ENCODE results near the gene PDGFC.
A peak's percentile ranks its signal among the peaks of the same experiment; 100 is the strongest.

Gene PDGFC

GRCh38 chr4:156732634-156733033 lies 239.0 kb downstream of the PDGFC start:
- peak; percentile 4 for DNase-seq

GRCh38 chr4:156729416-156729815 lies 242.2 kb downstream of the PDGFC start:
- DNase-seq: no peak

- DNase-seq: no peak
These were observed 246.3 kb downstream of the PDGFC start for GRCh38 chr4:156725257-156725656.

GRCh38 chr4:156723951-156724668 lies 247.5 kb downstream of the PDGFC start:
- no peak for DNase-seq

- DNase-seq: no peak
These were observed 253.4 kb downstream of the PDGFC start for GRCh38 chr4:156718226-156718625.

- no peak for DNase-seq
These were observed 260.4 kb downstream of the PDGFC start for GRCh38 chr4:156711193-156711590.

Measured in hematopoietic multipotent progenitor cell treated with erythropoietin and hydrocortisone succinate and interleukin-3 and kit ligand, for 6 days (in vitro differentiated cells).